HUES64 (cell line): ENCODE measurements around the gene NAPEPLD.
"Not testable (repeated sequence)": the region's sequence is repeated elsewhere in the genome, so short reads cannot be mapped to it uniquely, and the experiment has no call there.

Experiments
- H3K27ac ChIP-seq: 2 replicates; pipeline ENCODE4 v1.7.0; 2013; ENCODE audit warnings: low read depth, low read length, inconsistent platforms
- H3K27me3 ChIP-seq: 2 replicates; pipeline ENCODE4 v1.6.1; 2013; ENCODE audit warnings: mild to moderate bottlenecking, low read length; ENCODE audit not compliant: insufficient read depth
- H3K36me3 ChIP-seq: 2 replicates; pipeline ENCODE4 v1.6.1; 2013; ENCODE audit warnings: mild to moderate bottlenecking, low read length; ENCODE audit not compliant: insufficient read depth
- H3K4me1 ChIP-seq: 2 replicates; pipeline ENCODE4 v1.6.1; 2013; ENCODE audit warnings: mild to moderate bottlenecking, low read length, moderate library complexity; ENCODE audit not compliant: insufficient read depth
- H3K4me3 ChIP-seq: 2 replicates; pipeline ENCODE4 v1.5.1; 2013; ENCODE audit warnings: mild to moderate bottlenecking, low read length, moderate library complexity
- H3K9ac ChIP-seq: 2 replicates; pipeline ENCODE4 v1.6.1; 2013; ENCODE audit warnings: mild to moderate bottlenecking, low read depth, low read length
- H3K9me3 ChIP-seq: 2 replicates; pipeline ENCODE4 v1.6.1; 2013; ENCODE audit warnings: low read depth, low read length; ENCODE audit not compliant: insufficient read depth
- WGBS: fragments of 150-250, 120-280 bp; methylation state at CpG from one replicate; pipeline ENCODE4 v1.1.7; 2013; ENCODE audit warnings: missing lambda C conversion rate; 5-methylcytosine and 5-hydroxymethylcytosine counted together

Gene NAPEPLD

DNA sequence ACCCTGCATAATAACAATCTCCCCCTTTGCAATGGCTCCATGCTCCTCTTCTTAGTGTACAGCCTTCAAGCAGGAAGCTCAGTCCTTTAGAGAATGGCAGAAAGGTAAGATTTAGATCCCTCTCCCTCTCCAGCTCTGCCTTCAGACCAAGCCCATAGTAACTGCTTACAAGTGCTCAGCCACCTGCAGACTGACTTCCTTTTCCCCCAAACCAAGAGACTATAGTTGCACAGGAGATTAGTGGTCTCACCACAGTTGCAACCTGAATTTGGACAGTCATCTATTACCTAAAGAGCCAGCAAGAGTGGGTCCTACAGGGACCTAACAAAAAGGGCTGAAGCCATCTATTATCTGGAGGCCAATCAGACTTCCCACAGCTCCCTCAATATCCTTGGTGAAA is 90.8 kb downstream of the NAPEPLD start:
- H3K4me1 ChIP-seq: 0 out of 2 replicates have a peak, but pooled peaks cover 5% of the 10 kb centered on the region
- no peak overlapping the region for H3K4me3 ChIP-seq
- no peaks in the 10 kb centered on the region for H3K9me3 ChIP-seq
- H3K9ac ChIP-seq: no peak overlapping the region
- H3K27me3 ChIP-seq: no peaks in the 10 kb centered on the region
- 0 out of 2 replicates have a peak, but pooled peaks cover 9% of the 10 kb centered on the region for H3K36me3 ChIP-seq
- no peak overlapping the region for H3K27ac ChIP-seq

DNA sequence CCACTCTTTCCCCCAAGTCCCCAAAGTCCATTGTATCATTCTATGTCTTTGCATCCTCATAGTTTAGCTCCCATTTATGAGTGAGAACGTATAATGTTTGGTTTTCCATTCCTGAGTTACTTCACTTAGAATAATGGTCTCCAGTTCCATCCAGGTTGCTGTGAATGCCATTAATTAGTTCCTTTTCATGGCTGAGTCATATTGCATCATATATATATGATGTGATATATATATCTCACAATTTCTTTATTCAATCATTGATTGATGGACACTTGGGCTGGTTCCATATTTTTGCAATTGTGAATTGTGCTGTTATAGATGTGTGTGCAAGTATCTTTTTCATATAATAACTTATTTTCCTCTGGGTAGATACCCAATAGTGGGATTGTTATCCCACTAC is 92.9 kb downstream of the NAPEPLD start:
- WGBS: 100% methylated on average over 1 of the region's 1 CpG
- Histone ChIP-seq H3K9me3 (peaks cover 15% of the 10 kb centered on the region; the same call in 1 of the 2 replicates), H3K36me3 (peaks cover 16% of the 10 kb centered on the region; the same call in 1 of the 2 replicates)
- H3K4me3 ChIP-seq, H3K4me1 ChIP-seq, H3K9ac ChIP-seq, H3K27ac ChIP-seq, H3K27me3 ChIP-seq: not testable (repeated sequence)

DNA sequence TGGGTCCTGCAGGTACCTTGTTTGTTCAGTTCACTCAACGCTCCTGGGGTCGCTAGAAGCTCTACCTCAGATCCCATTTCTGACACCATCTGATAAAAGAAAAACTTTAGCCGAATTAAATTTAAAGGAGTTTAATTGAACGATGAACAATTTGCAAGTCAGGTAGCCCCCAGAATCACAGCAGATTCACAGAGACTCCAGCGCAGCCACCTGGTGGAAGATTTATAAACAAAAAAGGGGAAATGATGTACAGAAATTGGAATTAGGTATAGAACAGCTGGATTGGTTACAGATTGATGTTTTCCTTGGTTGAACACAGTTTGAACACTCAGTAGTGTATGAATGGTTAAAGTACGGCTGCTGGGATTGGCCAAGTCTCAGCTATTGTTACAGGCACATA is 97.4 kb downstream of the NAPEPLD start:
- Histone ChIP-seq H3K9ac (no peak overlapping the region), H3K4me1 (no peaks in the 10 kb centered on the region), H3K36me3 (peaks cover 21% of the 10 kb centered on the region; the same call in 1 of the 2 replicates), H3K27ac (no peak overlapping the region), H3K4me3 (no peak overlapping the region), H3K27me3 (no peaks in the 10 kb centered on the region), H3K9me3 (peaks cover 57% of the 10 kb centered on the region)
- 96% methylated on average over 6 of the region's 6 CpGs for WGBS
